Neural crest cell (in vitro differentiated cells): ENCODE measurements around the gene LHX2. TPM values are rescaled to one million over a fixed set of nuclear protein-coding genes. Genes with fewer than 3 reads are reported as not detected.

Experiments
- DNase-seq: peaks from one replicate; pipeline ENCODE4 v3.0.0; 2021; ENCODE audit warnings: low read depth, mixed read lengths, low spot score
- H3K27ac Mint-ChIP-seq: one replicate; pipeline ENCODE4 v1.8.0; 2021; ENCODE audit warnings: mild to moderate bottlenecking, mixed read lengths; ENCODE audit not compliant: unreplicated experiment
- H3K27me3 Mint-ChIP-seq: 2 replicates; pipeline ENCODE4 v1.8.0; 2021; ENCODE audit warnings: low read depth, mild to moderate bottlenecking, mixed read lengths
- H3K36me3 Mint-ChIP-seq: 2 replicates; pipeline ENCODE4 v1.8.0; 2021; ENCODE audit warnings: low read depth, mild to moderate bottlenecking, mixed read lengths
- H3K4me1 Mint-ChIP-seq: 2 replicates; pipeline ENCODE4 v1.8.0; 2021; ENCODE audit warnings: mixed read lengths
- H3K4me3 Mint-ChIP-seq: one replicate; pipeline ENCODE4 v1.8.0; 2021; ENCODE audit warnings: mild to moderate bottlenecking, mixed read lengths
- H3K9me3 Mint-ChIP-seq: 2 replicates; pipeline ENCODE4 v1.8.0; 2021; ENCODE audit warnings: mixed read lengths
- total RNA-seq: library from RNA; stranded (reverse); gene quantifications from 2 replicates; pipeline ENCODE4 v1.2.1, GENCODE V29; 2021
- TF ChIP-seq, protein P1 (sequence below): fragments of 200-600 bp; sonication (generic); conservative IDR thresholded peaks from 2 replicates; pipeline ENCODE4 v1.5.0; 2021; ENCODE audit warnings: antibody characterized with exemption, mild to moderate bottlenecking

The LHX2 gene
- total RNA-seq, 1 donor from 2014 or later, result 0.19 TPM

DNA sequence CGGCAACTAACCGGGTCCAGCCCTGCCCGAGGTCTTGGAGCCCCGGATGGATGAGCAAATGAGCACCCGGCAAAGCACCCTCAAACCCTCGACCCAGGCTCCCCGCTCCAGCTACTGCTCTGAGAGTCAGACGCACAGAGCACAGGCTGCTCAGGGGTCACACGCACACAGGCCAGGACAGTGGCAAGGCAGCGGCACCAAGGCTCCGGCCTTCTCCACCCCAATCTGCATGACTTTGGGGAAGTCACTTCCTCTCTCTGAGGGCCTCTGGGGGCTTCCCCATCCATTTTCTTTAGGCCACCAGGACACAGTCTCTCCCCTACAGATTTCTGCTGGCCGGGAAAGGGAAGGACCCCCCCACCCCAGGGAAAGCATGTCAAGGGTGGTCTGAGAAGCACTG is 18.0 kb downstream of the LHX2 start:
- H3K27me3 Mint-ChIP-seq, result peaks cover 96% of the 10 kb centered on the region
- H3K9me3 Mint-ChIP-seq, result no peaks in the 10 kb centered on the region
- H3K4me3 Mint-ChIP-seq, result no peak overlapping the region
- H3K36me3 Mint-ChIP-seq, result no peaks in the 10 kb centered on the region
- H3K27ac Mint-ChIP-seq, result no peak overlapping the region
- no peak for DNase-seq
- H3K4me1 Mint-ChIP-seq, result no peaks in the 10 kb centered on the region
- TF ChIP-seq, protein P1, sequence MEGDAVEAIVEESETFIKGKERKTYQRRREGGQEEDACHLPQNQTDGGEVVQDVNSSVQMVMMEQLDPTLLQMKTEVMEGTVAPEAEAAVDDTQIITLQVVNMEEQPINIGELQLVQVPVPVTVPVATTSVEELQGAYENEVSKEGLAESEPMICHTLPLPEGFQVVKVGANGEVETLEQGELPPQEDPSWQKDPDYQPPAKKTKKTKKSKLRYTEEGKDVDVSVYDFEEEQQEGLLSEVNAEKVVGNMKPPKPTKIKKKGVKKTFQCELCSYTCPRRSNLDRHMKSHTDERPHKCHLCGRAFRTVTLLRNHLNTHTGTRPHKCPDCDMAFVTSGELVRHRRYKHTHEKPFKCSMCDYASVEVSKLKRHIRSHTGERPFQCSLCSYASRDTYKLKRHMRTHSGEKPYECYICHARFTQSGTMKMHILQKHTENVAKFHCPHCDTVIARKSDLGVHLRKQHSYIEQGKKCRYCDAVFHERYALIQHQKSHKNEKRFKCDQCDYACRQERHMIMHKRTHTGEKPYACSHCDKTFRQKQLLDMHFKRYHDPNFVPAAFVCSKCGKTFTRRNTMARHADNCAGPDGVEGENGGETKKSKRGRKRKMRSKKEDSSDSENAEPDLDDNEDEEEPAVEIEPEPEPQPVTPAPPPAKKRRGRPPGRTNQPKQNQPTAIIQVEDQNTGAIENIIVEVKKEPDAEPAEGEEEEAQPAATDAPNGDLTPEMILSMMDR, result no peak

DNA sequence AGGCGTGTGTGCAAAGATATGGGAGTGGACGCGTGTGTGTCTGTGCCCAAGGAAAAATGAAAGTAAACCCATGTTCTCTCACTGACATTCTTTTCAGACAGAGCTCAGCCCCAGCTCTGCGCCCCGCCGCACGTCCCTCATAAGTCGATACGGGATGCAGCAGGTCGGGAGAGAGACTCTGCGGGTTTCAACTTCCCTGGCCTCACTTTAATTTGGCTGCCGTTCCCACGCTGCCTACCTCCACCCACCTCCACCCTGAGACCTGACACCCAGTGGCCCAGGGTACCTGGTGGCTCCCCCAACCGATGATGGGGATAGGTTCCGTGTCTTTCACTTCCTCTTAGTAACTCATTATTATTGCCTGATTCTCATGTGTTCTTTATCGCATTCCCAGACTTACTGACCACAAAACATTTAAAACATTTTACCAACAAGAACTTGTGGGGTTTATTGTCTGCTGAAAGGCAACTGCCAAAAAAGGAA is 19.4 kb downstream of the LHX2 start:
- H3K27me3 Mint-ChIP-seq, result peaks cover 96% of the 10 kb centered on the region
- DNase-seq, result no peak
- H3K27ac Mint-ChIP-seq, result no peak overlapping the region
- TF ChIP-seq, protein P1, result no peak
- H3K9me3 Mint-ChIP-seq, result no peaks in the 10 kb centered on the region
- no peaks in the 10 kb centered on the region for H3K4me1 Mint-ChIP-seq
- H3K4me3 Mint-ChIP-seq, result no peak overlapping the region
- no peaks in the 10 kb centered on the region for H3K36me3 Mint-ChIP-seq

GRCh38 chr9:124032247-124032646 is 20.7 kb downstream of the LHX2 start:
- Mint-ChIP-seq H3K9me3 (no peaks in the 10 kb centered on the region), H3K36me3 (no peaks in the 10 kb centered on the region), H3K4me3 (no peak overlapping the region)

GRCh38 chr9:124033348-124033747 is 21.8 kb downstream of the LHX2 start:
- TF ChIP-seq, protein P1, result no peak
- peaks cover 96% of the 10 kb centered on the region for H3K27me3 Mint-ChIP-seq

More at GRCh38 chr9:124032247-124032646, 20.7 kb downstream of the LHX2 start:
- H3K27me3 Mint-ChIP-seq, result peaks cover 96% of the 10 kb centered on the region
- no peak for DNase-seq
- TF ChIP-seq, protein P1, result no peak
- H3K4me1 Mint-ChIP-seq, result no peaks in the 10 kb centered on the region
- H3K27ac Mint-ChIP-seq, result no peak overlapping the region

GRCh38 chr9:124033967-124034366 is 22.4 kb downstream of the LHX2 start:
- Mint-ChIP-seq H3K4me1 (no peaks in the 10 kb centered on the region), H3K36me3 (no peaks in the 10 kb centered on the region), H3K4me3 (no peak overlapping the region), H3K27me3 (peaks cover 97% of the 10 kb centered on the region), H3K27ac (no peak overlapping the region), H3K9me3 (no peaks in the 10 kb centered on the region)
- DNase-seq, result no peak
- TF ChIP-seq, protein P1, result no peak

More at GRCh38 chr9:124033348-124033747, 21.8 kb downstream of the LHX2 start:
- DNase-seq, result no peak
- Mint-ChIP-seq H3K27ac (no peak overlapping the region), H3K36me3 (no peaks in the 10 kb centered on the region), H3K9me3 (no peaks in the 10 kb centered on the region), H3K4me3 (no peak overlapping the region), H3K4me1 (no peaks in the 10 kb centered on the region)
